Endothelial cell of hepatic sinusoid (primary cell): ENCODE results near the gene ANKRD33B.
"Not testable (repeated sequence)": the region's sequence is repeated elsewhere in the genome, so short reads cannot be mapped to it uniquely, and the experiment has no call there.

ENCODE experiments used
- in situ Hi-C: cut with HindIII; loops from 2 replicates; pipeline ENCODE4 v1.10.0; 2017; ENCODE audit warnings: low sequenced_read_pairs

Gene ANKRD33B

GRCh38 chr5:10611290-10611689, 47.4 kb downstream of the ANKRD33B start:
- in situ Hi-C loops = no loop called here

GRCh38 chr5:10612251-10612650, 48.4 kb downstream of the ANKRD33B start:
- in situ Hi-C loops = no loop called here

GRCh38 chr5:10615693-10616092, 51.8 kb downstream of the ANKRD33B start:
- in situ Hi-C loops = no loop called here

- in situ Hi-C loops = no loop called here
Observed at GRCh38 chr5:10617103-10617502, 53.2 kb downstream of the ANKRD33B start.

GRCh38 chr5:10618311-10618710, 54.4 kb downstream of the ANKRD33B start:
- in situ Hi-C loops = no loop called here

GRCh38 chr5:10619649-10620048, 55.8 kb downstream of the ANKRD33B start:
- in situ Hi-C loops = loop anchor here (5.0 kb wide), 1 partner anchor 77 kb away; no protein-coding TSS in a partner anchor

GRCh38 chr5:10620346-10620745, 56.5 kb downstream of the ANKRD33B start:
- in situ Hi-C loops = loop anchor here (5.0 kb wide), 1 partner anchor 78 kb away; no protein-coding TSS in a partner anchor

- in situ Hi-C loops = loop anchor here (5.0 kb wide), 1 partner anchor 80 kb away; no protein-coding TSS in a partner anchor
Observed at GRCh38 chr5:10621832-10622231, 58.0 kb downstream of the ANKRD33B start.

- in situ Hi-C loops = loop anchor here (5.0 kb wide), 1 partner anchor 81 kb away; no protein-coding TSS in a partner anchor
Observed at GRCh38 chr5:10622810-10623209, 58.9 kb downstream of the ANKRD33B start.

GRCh38 chr5:10623305-10623910, 59.5 kb downstream of the ANKRD33B start:
- in situ Hi-C loops = loop anchor here (5.0 kb wide), 1 partner anchor 81 kb away; no protein-coding TSS in a partner anchor

GRCh38 chr5:10624206-10624605, 60.3 kb downstream of the ANKRD33B start:
- in situ Hi-C loops = loop anchor here (5.0 kb wide), 1 partner anchor 82 kb away; no protein-coding TSS in a partner anchor

GRCh38 chr5:10624679-10625078, 60.8 kb downstream of the ANKRD33B start:
- in situ Hi-C loops = loop anchor here (5.0 kb wide), 3 partner anchors 82 to 287 kb away; no protein-coding TSS in a partner anchor

- in situ Hi-C loops = loop anchor here (5.0 kb wide), 2 partner anchors 174 to 289 kb away; no protein-coding TSS in a partner anchor
Observed at GRCh38 chr5:10625700-10626472, 62.0 kb downstream of the ANKRD33B start.

GRCh38 chr5:10626473-10627013, 62.7 kb downstream of the ANKRD33B start:
- in situ Hi-C loops = loop anchor here (5.0 kb wide), 2 partner anchors 174 to 289 kb away; no protein-coding TSS in a partner anchor

GRCh38 chr5:10627160-10627701, 63.4 kb downstream of the ANKRD33B start:
- in situ Hi-C loops = loop anchor here (5.0 kb wide), 2 partner anchors 175 to 290 kb away; no protein-coding TSS in a partner anchor

GRCh38 chr5:10628601-10629000, 64.7 kb downstream of the ANKRD33B start:
- in situ Hi-C loops = loop anchor here (5.0 kb wide), 2 partner anchors 176 to 291 kb away; no protein-coding TSS in a partner anchor

- in situ Hi-C loops = loop anchor here (5.0 kb wide), 2 partner anchors 177 to 292 kb away; no protein-coding TSS in a partner anchor
Observed at GRCh38 chr5:10629682-10630081, 65.8 kb downstream of the ANKRD33B start.

GRCh38 chr5:10630126-10630525, 66.3 kb downstream of the ANKRD33B start:
- in situ Hi-C loops = no loop called here

GRCh38 chr5:10630744-10631143, 66.9 kb downstream of the ANKRD33B start:
- in situ Hi-C loops = not testable (repeated sequence)

- in situ Hi-C loops = no loop called here
Observed at GRCh38 chr5:10631316-10631996, 67.6 kb downstream of the ANKRD33B start.
